ENCODE results near the gene SDK1. TPM values are rescaled to one million over a fixed set of nuclear protein-coding genes. Genes with fewer than 3 reads are reported as not detected.

The SDK1 gene
- total RNA-seq, 1 experiment from 2014 or later = 20.0 TPM

GRCh38 chr7:3955026-3955425, 654.0 kb downstream of the SDK1 start:
- Mint-ChIP-seq H3K27me3 (ENCODE audit: unreplicated experiment) (no peaks in the 10 kb centered on the region), H3K36me3 (ENCODE audit: insufficient read depth, unreplicated experiment) (peaks cover 4% of the 10 kb centered on the region), H3K9me3 (ENCODE audit: low read depth, unreplicated experiment) (peaks cover 2% of the 10 kb centered on the region), H3K4me1 (ENCODE audit: low read depth, unreplicated experiment) (peaks cover 15% of the 10 kb centered on the region), H3K4me3 (ENCODE audit: low read depth, unreplicated experiment) (no peak overlapping the region), H3K27ac (ENCODE audit: unreplicated experiment) (no peak overlapping the region)
- no peak for TF ChIP-seq CTCF (IDR thresholded peaks at IDR 0.05; ENCODE audit: unreplicated experiment)
- no TSS peak for BruUV-seq (replicated peaks)
- CTCF ChIA-PET = no interaction called here
- DNase-seq = no peak
- intact Hi-C loops (cut with micrococcal nuclease; ENCODE audit: unreplicated experiment) = no loop called here

GRCh38 chr7:3955751-3956696, 655.0 kb downstream of the SDK1 start:
- H3K4me1 Mint-ChIP-seq (ENCODE audit: low read depth, unreplicated experiment) = peaks cover 15% of the 10 kb centered on the region
- no TSS peak for BruUV-seq (replicated peaks)
- H3K27me3 Mint-ChIP-seq (ENCODE audit: unreplicated experiment) = no peaks in the 10 kb centered on the region
- CTCF ChIA-PET = no interaction called here
- no peak overlapping the region for H3K4me3 Mint-ChIP-seq (ENCODE audit: low read depth, unreplicated experiment)
- no peak for DNase-seq
- H3K9me3 Mint-ChIP-seq (ENCODE audit: low read depth, unreplicated experiment) = peaks cover 2% of the 10 kb centered on the region
- H3K36me3 Mint-ChIP-seq (ENCODE audit: insufficient read depth, unreplicated experiment) = peaks cover 4% of the 10 kb centered on the region
- TF ChIP-seq CTCF (IDR thresholded peaks at IDR 0.05; ENCODE audit: unreplicated experiment) = no peak
- no peak overlapping the region for H3K27ac Mint-ChIP-seq (ENCODE audit: unreplicated experiment)
- intact Hi-C loops (cut with micrococcal nuclease; ENCODE audit: unreplicated experiment) = no loop called here

GRCh38 chr7:3956949-3957348, 655.9 kb downstream of the SDK1 start:
- no peaks in the 10 kb centered on the region for H3K9me3 Mint-ChIP-seq (ENCODE audit: low read depth, unreplicated experiment)
- DNase-seq = no peak
- intact Hi-C loops (cut with micrococcal nuclease; ENCODE audit: unreplicated experiment) = no loop called here
- CTCF ChIA-PET = no interaction called here
- no peak overlapping the region for H3K4me3 Mint-ChIP-seq (ENCODE audit: low read depth, unreplicated experiment)
- TF ChIP-seq CTCF (IDR thresholded peaks at IDR 0.05; ENCODE audit: unreplicated experiment) = no peak
- BruUV-seq (replicated peaks) = no TSS peak
- H3K4me1 Mint-ChIP-seq (ENCODE audit: low read depth, unreplicated experiment) = peaks cover 15% of the 10 kb centered on the region
- no peak overlapping the region for H3K27ac Mint-ChIP-seq (ENCODE audit: unreplicated experiment)
- no peaks in the 10 kb centered on the region for H3K27me3 Mint-ChIP-seq (ENCODE audit: unreplicated experiment)
- H3K36me3 Mint-ChIP-seq (ENCODE audit: insufficient read depth, unreplicated experiment) = peaks cover 4% of the 10 kb centered on the region

GRCh38 chr7:3957472-3958108, 656.5 kb downstream of the SDK1 start:
- intact Hi-C loops (cut with micrococcal nuclease; ENCODE audit: unreplicated experiment) = no loop called here
- CTCF ChIA-PET = no interaction called here
- no peak for DNase-seq
- H3K9me3 Mint-ChIP-seq (ENCODE audit: low read depth, unreplicated experiment) = no peaks in the 10 kb centered on the region
- no peak for TF ChIP-seq CTCF (IDR thresholded peaks at IDR 0.05; ENCODE audit: unreplicated experiment)
- no peaks in the 10 kb centered on the region for H3K27me3 Mint-ChIP-seq (ENCODE audit: unreplicated experiment)
- BruUV-seq (replicated peaks) = no TSS peak
- no peak overlapping the region for H3K27ac Mint-ChIP-seq (ENCODE audit: unreplicated experiment)
- H3K36me3 Mint-ChIP-seq (ENCODE audit: insufficient read depth, unreplicated experiment) = no peaks in the 10 kb centered on the region
- H3K4me1 Mint-ChIP-seq (ENCODE audit: low read depth, unreplicated experiment) = peaks cover 15% of the 10 kb centered on the region
- H3K4me3 Mint-ChIP-seq (ENCODE audit: low read depth, unreplicated experiment) = no peak overlapping the region
